IMR-90 (cell line): ENCODE data around the gene CPAMD8. TPM values are rescaled to one million over a fixed set of nuclear protein-coding genes. Genes with fewer than 3 reads are reported as not detected.
"Not testable (repeated sequence)": the region's sequence is repeated elsewhere in the genome, so short reads cannot be mapped to it uniquely, and the experiment has no call there.

Source experiments
- ATAC-seq: fragments of 200-7000 bp; cut with Tn5 transposase; 2 replicates; pipeline ENCODE4 v1.9.1; 2020; ENCODE audit warnings: low read depth, mild to moderate bottlenecking, moderate library complexity
- BruUV-seq: library from RNA; stranded (reverse); fragments of 400-500 nt; replicated peaks from 2 replicates; lab custom pipeline; 2021; lab: Mats Ljungman, UMichigan
- CTCF ChIA-PET: fragments of 300-600 bp; formaldehyde crosslinking; extraction: SDS; loops from one replicate; lab custom pipeline; 2021; ENCODE audit warnings: antibody characterized with exemption; lab: Yijun Ruan, JAX
- POLR2A ChIA-PET: fragments of 300-600 bp; sonication (Branson Sonifier 250); formaldehyde crosslinking; loops from one replicate; lab custom pipeline; 2022; ENCODE audit warnings: antibody characterized with exemption; ENCODE audit not compliant: unreplicated experiment; lab: Charles Lee
- DNase-seq: peaks from one replicate; pipeline ENCODE4 v3.0.0; 2013
- H2AFZ ChIP-seq: replicated peaks from 2 replicates; pipeline ENCODE3; 2013; ENCODE audit warnings: low read length, mild to moderate bottlenecking; ENCODE audit not compliant: poor library complexity
- H2AK5ac ChIP-seq: 2 replicates; pipeline ENCODE4 v1.6.1; 2013; ENCODE audit warnings: low read depth, low read length, inconsistent platforms
- H2AK9ac ChIP-seq: replicated peaks from 2 replicates; pipeline ENCODE3; 2013; ENCODE audit warnings: mild to moderate bottlenecking, low read depth, low read length, moderate library complexity; ENCODE audit not compliant: poor library complexity
- H2BK120ac ChIP-seq: 2 replicates; pipeline ENCODE4 v1.6.1; 2013; ENCODE audit warnings: low read depth, low read length, inconsistent platforms
- H2BK15ac ChIP-seq: 3 replicates; pipeline ENCODE4 v1.6.1; 2013; ENCODE audit warnings: low read depth, low read length, inconsistent platforms
- H2BK20ac ChIP-seq: 2 replicates; pipeline ENCODE4 v1.6.1; 2013; ENCODE audit warnings: low read depth, mild to moderate bottlenecking, inconsistent platforms, low read length, moderate library complexity
- H2BK5ac ChIP-seq: 2 replicates; pipeline ENCODE4 v1.6.1; 2013; ENCODE audit warnings: mild to moderate bottlenecking, low read depth, low read length, inconsistent platforms; ENCODE audit not compliant: poor library complexity, severe bottlenecking
- H3K14ac ChIP-seq: replicated peaks from 2 replicates; pipeline ENCODE4 v1.6.1; 2013; ENCODE audit warnings: low read depth, low read length, inconsistent platforms
- H3K18ac ChIP-seq: 2 replicates; pipeline ENCODE4 v1.6.1; 2013; ENCODE audit warnings: low read depth, low read length, control low read depth
- H3K23ac ChIP-seq: 2 replicates; pipeline ENCODE4 v1.6.1; 2013; ENCODE audit warnings: low read depth, low read length, inconsistent platforms
- H3K27ac ChIP-seq: 2 replicates; pipeline ENCODE4 v1.5.1; 2013; ENCODE audit warnings: mild to moderate bottlenecking, control low read depth, low read length; ENCODE audit not compliant: insufficient read depth
- H3K27me3 ChIP-seq: 2 replicates; pipeline ENCODE4 v1.6.1; 2013; ENCODE audit warnings: low read length; ENCODE audit not compliant: control insufficient read depth, insufficient read depth
- H3K36me3 ChIP-seq: 2 replicates; pipeline ENCODE4 v1.6.1; 2013; ENCODE audit warnings: low read length, mixed read lengths; ENCODE audit not compliant: control insufficient read depth, insufficient read depth
- H3K4ac ChIP-seq: 2 replicates; pipeline ENCODE4 v1.6.1; 2013; ENCODE audit warnings: low read depth, low read length, inconsistent platforms
- H3K4me1 ChIP-seq: 2 replicates; pipeline ENCODE4 v1.6.1; 2013; ENCODE audit warnings: low read length, mixed read lengths; ENCODE audit not compliant: control insufficient read depth, insufficient read depth
- H3K4me2 ChIP-seq: 2 replicates; pipeline ENCODE4 v1.6.1; 2013; ENCODE audit warnings: low read depth, mild to moderate bottlenecking, control low read depth, low read length, moderate library complexity
- H3K4me3 ChIP-seq: 2 replicates; pipeline ENCODE4 v1.5.1; 2013; ENCODE audit warnings: low read depth, mild to moderate bottlenecking, control low read depth, low read length, moderate library complexity; ENCODE audit not compliant: insufficient read depth
- H3K56ac ChIP-seq: 2 replicates; pipeline ENCODE4 v1.6.1; 2013; ENCODE audit warnings: low read length, inconsistent platforms; ENCODE audit not compliant: insufficient read depth; ENCODE audit errors: extremely low read depth
- H3K79me1 ChIP-seq, 2 experiments: 2 replicates each; pipeline ENCODE4 v1.6.1; 2013; ENCODE audit warnings: low read length in 2 of 2, inconsistent platforms in 1 of 2, low read depth in 1 of 2
- H3K9ac ChIP-seq: 2 replicates; pipeline ENCODE4 v1.6.1; 2013; ENCODE audit warnings: low read depth, low read length, control low read depth
- H3K9me1 ChIP-seq: 2 replicates; pipeline ENCODE4 v1.6.1; 2013; ENCODE audit warnings: low read length, inconsistent platforms; ENCODE audit not compliant: insufficient read depth
- H3K9me3 ChIP-seq: 2 replicates; pipeline ENCODE4 v1.6.1; 2013; ENCODE audit warnings: low read length; ENCODE audit not compliant: control insufficient read depth, insufficient read depth
- H4K20me1 ChIP-seq: 2 replicates; pipeline ENCODE4 v1.6.1; 2013; ENCODE audit warnings: low read length, inconsistent platforms; ENCODE audit not compliant: insufficient read depth
- H4K5ac ChIP-seq: 2 replicates; pipeline ENCODE4 v1.6.1; 2013; ENCODE audit warnings: mild to moderate bottlenecking, low read depth, low read length, control low read depth
- H4K8ac ChIP-seq, 2 experiments: 2 replicates each; pipeline ENCODE4 v1.6.1; 2013; ENCODE audit warnings: low read depth in 2 of 2, low read length in 2 of 2, control low read depth in 1 of 2, inconsistent platforms in 1 of 2
- H4K91ac ChIP-seq: 2 replicates; pipeline ENCODE4 v1.6.1; 2013; ENCODE audit warnings: low read depth, low read length, inconsistent platforms; ENCODE audit not compliant: insufficient read depth
- WGBS, 2 experiments: methylation state at CpG; one replicate each; pipeline versions ENCODE4 v1.1.5 to v1.1.7; 2013; ENCODE audit warnings: missing lambda C conversion rate in 2 of 2; ENCODE audit not compliant: insufficient read length in 1 of 2; ENCODE audit errors: extremely low coverage in 2 of 2; 5-methylcytosine and 5-hydroxymethylcytosine counted together
- dilution Hi-C: fragments of 300-500 bp; cut with HindIII; formaldehyde crosslinking; loops from one replicate; pipeline ENCODE4 v1.14.3; 2018; ENCODE audit warnings: low sequenced_read_pairs; ENCODE audit not compliant: unreplicated experiment
- in situ Hi-C: fragments of 300-500 bp; cut with MboI; formaldehyde crosslinking; loops from 3 replicates; pipeline ENCODE4 v1.14.3; 2019; ENCODE audit warnings: low sequenced_read_pairs, inconsistent platforms, mixed read lengths
- intact Hi-C: fragments of 100-400 bp; cut with micrococcal nuclease; formaldehyde crosslinking; loops from 2 replicates; pipeline ENCODE4 v1.10.0; 2022
- polyA plus RNA-seq, 3 experiments: library from polyadenylated mRNA; depleted of rRNA; stranded (reverse); fragments of >200 nt; gene quantifications; 2 replicates each; pipeline ENCODE4 v1.2.3, GENCODE V29; 2012; ENCODE audit warnings: low replicate concordance in 1 of 3
- total RNA-seq: library from RNA; depleted of rRNA; stranded (reverse); fragments of >200 nt; gene quantifications from 2 replicates; pipeline ENCODE4 v1.2.3, GENCODE V29; 2012

Gene CPAMD8
- total and polyA plus RNA-seq, 2 of the 4 experiments (the other 2 are of a cell fraction): 0.36 to 0.79 TPM

GRCh38 chr19:16982586-16982985, 44.0 kb downstream of the CPAMD8 start:
- H4K20me1 ChIP-seq, CTCF ChIA-PET, H3K79me1 ChIP-seq, dilution Hi-C loops, H3K4ac ChIP-seq, H2BK20ac ChIP-seq, H3K18ac ChIP-seq, H3K36me3 ChIP-seq, H3K4me2 ChIP-seq, H4K8ac ChIP-seq, H3K9ac ChIP-seq, DNase-seq, POLR2A ChIA-PET, H3K27ac ChIP-seq, H3K14ac ChIP-seq, H3K4me3 ChIP-seq, H3K23ac ChIP-seq, H2BK15ac ChIP-seq, H2BK120ac ChIP-seq, BruUV-seq, H2AK5ac ChIP-seq, in situ Hi-C loops, ATAC-seq, H3K56ac ChIP-seq, H3K4me1 ChIP-seq, H4K5ac ChIP-seq, H2BK5ac ChIP-seq, H2AK9ac ChIP-seq, intact Hi-C loops, H2AFZ ChIP-seq, H3K9me3 ChIP-seq, H3K27me3 ChIP-seq, H4K91ac ChIP-seq, H3K9me1 ChIP-seq: not testable (repeated sequence)
- WGBS, 2 experiments: no CpG with 5 or more reads among the region's 2 CpGs
